Central memory CD4-positive, alpha-beta T cell (primary cell): ENCODE data around the gene PTPN20.
"Not testable (repeated sequence)": the region's sequence is repeated elsewhere in the genome, so short reads cannot be mapped to it uniquely, and the experiment has no call there.

Experiments
- DNase-seq: peaks from one replicate; pipeline ENCODE4 v3.0.0; 2022

Gene PTPN20

GRCh38 chr10:46960742-46961141 lies 49.5 kb downstream of the PTPN20 start:
- not testable (repeated sequence) for DNase-seq

- DNase-seq = not testable (repeated sequence)
These were observed 52.1 kb downstream of the PTPN20 start for GRCh38 chr10:46963356-46963755.

DNA sequence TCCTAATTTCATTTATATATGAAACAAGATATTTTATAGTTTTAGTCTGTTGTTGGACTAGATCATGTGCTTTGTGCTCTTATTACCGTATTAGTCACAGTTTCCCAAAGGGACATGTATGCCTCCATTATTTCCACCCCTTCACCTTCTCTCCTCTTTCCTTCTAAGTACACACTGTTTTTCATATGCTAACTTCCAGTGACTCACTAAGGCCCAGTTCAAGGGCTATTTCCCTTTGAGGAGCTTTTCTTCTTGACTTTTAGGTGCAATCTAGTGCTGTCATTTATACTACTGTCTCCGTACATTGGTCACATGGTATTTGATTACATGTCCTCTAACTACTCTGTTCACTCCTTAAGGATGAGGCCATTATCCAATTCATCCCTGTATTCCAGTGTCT lies 55.8 kb downstream of the PTPN20 start:
- DNase-seq = not testable (repeated sequence)

- not testable (repeated sequence) for DNase-seq
These were observed 69.0 kb downstream of the PTPN20 start for GRCh38 chr10:46980223-46980622.

DNA sequence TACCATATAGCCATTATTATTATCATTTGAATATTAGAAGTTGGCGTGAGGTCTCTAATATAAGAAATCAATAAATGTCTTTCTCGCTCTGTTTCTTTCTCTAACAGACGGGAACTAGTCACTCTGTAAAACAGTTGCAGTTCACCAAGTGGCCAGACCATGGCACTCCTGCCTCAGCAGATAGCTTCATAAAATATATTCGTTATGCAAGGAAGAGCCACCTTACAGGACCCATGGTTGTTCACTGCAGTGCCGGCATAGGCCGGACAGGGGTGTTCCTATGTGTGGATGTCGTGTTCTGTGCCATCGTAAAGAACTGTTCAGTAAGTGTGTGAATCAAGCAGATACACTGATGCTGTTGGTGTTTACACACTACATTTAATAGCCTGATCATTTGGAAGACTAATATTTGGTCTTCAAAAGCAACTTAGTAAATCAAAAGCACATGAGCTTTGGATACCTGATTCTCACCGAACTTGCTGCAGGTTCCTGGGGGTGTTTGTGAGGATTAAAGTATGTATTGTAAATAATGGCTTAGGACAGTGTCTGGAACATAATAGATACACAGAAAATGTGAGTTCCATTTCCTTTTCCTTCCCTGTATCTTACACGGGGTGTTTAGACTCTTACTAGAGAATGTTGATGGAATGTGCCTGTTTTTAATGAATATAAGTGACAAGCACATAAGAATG lies 76.2 kb downstream of the PTPN20 start:
- not testable (repeated sequence) for DNase-seq

GRCh38 chr10:46992803-46993561 lies 81.8 kb downstream of the PTPN20 start:
- DNase-seq = no peak

DNA sequence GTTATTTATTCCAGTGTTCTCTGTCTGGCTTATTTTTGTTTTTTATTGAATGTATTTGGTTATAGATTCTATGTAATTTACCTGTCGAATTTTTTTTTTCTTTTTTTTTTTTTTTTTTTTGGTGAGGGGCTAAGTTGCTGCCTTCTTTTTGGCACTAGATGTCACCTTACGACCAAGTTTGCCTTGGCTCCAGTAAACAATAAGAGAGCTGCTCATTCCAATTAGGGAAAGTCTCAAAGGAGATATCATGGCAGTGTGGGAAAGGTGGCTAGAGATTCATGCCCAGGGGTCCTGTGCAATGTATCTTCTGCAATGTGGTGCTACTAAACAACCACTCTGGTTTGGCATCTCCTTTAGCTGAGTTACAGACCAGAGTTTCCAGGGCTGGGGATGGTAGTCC lies 84.0 kb downstream of the PTPN20 start:
- no peak for DNase-seq

DNA sequence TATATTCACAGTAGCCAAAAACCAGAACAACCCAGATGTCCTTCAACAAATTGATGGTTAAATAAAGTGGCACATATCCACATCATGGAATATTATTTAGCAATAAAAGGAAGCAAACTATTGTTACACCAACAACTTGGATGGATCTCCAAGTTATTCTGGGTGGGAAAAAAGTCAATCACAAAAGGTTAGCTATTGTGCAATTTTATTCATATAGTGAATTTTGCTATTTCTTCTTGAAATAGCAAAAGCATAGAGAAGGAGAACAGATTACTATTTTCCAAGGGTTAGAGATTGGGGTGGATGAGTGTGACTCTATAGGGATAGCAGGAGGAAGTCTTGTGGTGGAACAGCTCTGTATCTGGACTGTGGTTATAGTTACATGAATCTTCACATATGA lies 87.0 kb downstream of the PTPN20 start:
- no peak for DNase-seq

DNA sequence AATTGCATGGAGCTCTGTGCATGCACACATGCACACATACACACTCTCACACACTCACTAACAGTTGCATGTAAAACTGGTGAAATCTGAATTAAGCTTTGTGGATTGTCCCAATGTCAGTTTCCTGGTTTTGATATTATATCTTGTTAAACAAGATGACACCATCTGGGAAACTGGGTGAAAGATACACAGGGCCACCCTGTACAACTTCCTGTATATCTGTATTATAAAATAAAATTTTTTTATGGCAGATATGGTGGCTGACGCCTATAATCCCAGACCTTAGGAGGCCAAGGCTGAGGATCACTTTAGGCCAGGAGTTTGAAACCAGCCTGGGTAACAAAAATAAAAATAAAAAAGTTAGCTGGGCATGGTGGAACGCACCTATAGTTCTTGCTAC lies 87.4 kb downstream of the PTPN20 start:
- DNase-seq = no peak

DNA sequence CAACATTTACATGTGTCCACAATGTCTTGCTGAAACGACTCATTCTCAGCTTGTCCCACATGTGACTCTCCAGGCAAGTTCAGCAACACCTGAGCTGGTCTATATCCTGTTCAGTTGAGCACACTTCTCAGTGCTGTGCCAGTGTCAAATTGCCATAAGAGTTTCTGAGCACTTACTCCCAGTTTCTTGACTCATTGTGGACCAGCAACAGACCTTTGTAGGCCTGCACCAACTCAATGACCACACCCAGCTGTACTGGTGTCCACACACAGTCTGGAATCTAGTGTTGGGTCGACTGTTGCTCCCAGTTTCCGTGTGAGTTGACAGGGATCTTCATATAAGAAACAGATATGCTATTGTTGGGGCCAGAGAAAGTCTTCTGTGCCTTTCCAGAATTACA lies 88.0 kb downstream of the PTPN20 start:
- DNase-seq = no peak

DNA sequence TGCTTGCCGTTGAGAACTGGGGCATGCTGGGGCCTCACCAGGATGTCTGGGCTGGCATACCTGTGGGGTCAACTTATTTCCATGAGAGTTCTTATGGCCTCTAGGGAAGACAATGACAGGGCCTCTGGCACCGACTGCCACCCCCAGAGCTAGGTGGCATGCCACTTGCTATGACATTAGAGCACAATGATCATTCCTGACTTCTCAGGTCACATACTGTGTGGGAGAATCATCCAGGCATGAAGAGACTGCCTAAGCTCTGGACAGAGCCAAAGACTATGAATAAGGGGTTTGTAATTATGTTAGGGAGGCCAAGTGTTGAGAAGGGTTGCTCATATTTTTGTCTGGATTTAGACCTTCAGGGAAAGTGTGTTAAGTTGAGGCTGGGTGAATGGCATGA lies 97.5 kb downstream of the PTPN20 start:
- DNase-seq = no peak

DNA sequence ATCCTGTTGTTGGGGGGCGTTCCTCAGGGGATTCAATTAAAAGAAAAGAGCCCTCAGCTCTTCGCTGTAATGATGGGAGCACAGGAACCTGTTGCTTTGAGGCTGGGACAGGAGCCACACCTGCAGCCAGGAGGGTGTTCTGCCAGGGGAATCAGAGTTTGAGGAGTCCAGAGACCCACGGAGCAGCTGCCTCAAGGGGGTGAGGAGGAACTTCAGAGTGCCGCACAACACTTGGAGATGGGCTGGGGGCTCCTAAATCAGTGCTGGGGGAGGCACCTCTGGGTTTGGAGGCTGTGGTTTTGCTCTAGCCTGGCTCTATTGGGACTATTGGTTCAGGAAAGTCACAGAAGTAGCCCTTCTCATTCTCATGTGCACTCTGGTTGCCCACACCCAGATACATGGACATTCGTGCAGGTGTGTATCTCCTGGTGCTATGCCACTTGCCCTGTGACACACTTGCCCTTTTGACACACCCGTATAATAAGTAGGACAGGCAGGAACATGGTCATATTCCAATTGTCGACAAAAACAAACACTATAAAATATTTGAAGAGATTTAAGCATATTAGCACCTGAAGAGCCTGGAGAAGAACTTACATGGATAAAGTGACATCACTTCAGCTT lies 98.1 kb downstream of the PTPN20 start:
- DNase-seq = no peak

DNA sequence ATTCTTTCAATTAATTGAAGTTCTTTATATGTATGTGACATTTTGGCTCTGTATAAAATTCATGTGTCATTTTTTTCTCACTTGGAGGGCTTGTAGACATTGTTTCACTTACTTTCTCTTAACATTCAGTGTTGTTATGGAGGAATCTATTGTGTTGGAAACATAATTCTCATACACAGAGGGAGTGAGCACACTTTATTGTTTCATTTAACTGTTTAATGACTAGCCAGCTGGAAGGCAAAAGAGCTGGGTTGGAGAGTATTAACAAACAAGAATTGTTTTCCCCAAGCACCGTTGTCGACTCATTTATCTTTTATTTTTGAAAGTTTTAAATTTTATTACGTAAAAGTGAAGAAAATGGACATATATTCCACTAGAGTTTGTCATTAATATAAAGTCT lies 98.8 kb downstream of the PTPN20 start:
- no peak for DNase-seq

- DNase-seq = no peak
These were observed 101.0 kb downstream of the PTPN20 start for GRCh38 chr10:47012214-47012613.

GRCh38 chr10:47013507-47014154 lies 102.4 kb downstream of the PTPN20 start:
- DNase-seq = no peak

GRCh38 chr10:47015404-47015803 lies 104.2 kb downstream of the PTPN20 start:
- no peak for DNase-seq

DNA sequence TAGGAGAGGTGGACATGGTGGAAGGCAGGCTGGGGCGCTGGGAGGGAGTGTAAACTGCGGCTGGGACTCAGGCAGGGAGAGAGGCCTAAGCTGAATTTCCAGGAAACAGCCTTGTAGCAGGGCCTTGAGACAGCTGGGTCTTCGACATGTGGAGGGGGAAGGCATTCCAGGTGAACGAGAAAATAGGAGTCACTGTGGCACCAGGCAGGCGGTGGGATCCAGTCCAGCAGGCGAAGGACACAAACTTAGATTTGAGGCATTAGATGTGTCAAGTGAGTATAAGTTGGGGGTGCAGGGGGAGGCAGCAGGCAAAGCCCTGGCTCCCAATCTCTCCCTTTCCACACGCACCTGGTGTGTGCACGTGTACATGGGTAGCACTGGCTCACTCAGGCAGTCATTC lies 105.3 kb downstream of the PTPN20 start:
- DNase-seq = no peak

- no peak for DNase-seq
These were observed 107.0 kb downstream of the PTPN20 start for GRCh38 chr10:47018026-47018735.

GRCh38 chr10:47019155-47020145 lies 108.2 kb downstream of the PTPN20 start:
- DNase-seq = no peak

DNA sequence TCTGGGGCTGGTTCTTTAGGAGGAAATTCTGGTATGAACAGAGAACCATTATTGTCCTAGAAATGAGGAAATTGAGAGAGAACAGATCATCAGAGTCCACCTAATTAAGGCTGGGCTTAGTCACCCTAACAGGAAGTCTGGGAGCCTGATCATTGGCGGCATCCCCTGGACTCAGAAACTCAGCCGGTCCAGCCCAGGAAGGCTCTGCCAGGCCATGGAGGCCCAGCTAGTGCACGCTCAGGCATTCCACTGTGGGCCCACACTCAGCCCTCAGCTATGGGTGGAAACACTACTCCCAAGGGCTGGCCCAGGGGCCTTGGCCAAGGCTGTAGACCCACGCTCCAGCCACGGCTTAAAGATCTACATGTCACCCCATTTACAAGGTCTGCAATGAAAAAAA lies 109.2 kb downstream of the PTPN20 start:
- DNase-seq = no peak

DNA sequence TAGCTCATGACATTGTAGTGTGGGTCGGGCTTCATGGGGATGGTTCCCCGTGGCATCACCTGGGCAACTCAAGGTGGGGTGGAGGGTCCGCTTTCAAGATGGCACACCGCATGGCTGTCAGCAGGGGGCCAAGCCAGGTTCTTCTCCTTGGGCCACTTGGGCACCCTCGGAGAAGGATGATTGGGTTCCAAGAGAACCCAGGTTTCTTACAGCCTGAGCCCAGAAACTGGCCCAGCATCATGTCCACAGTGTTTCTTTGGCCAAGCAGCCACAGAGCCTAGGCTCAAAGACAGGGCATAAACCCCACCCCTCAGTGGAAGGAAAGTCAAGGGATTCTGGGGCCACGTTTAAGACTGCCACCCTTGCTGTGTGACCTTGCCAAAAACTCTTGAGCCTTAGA lies 110.6 kb downstream of the PTPN20 start:
- DNase-seq = no peak
